ENCODE results near the gene NKAPL. TPM values are rescaled to one million over a fixed set of nuclear protein-coding genes. Genes with fewer than 3 reads are reported as not detected.
"Not testable (repeated sequence)": the region's sequence is repeated elsewhere in the genome, so short reads cannot be mapped to it uniquely, and the experiment has no call there.

Gene NKAPL
- total RNA-seq, 1 experiment from 2014 or later: not detected

DNA sequence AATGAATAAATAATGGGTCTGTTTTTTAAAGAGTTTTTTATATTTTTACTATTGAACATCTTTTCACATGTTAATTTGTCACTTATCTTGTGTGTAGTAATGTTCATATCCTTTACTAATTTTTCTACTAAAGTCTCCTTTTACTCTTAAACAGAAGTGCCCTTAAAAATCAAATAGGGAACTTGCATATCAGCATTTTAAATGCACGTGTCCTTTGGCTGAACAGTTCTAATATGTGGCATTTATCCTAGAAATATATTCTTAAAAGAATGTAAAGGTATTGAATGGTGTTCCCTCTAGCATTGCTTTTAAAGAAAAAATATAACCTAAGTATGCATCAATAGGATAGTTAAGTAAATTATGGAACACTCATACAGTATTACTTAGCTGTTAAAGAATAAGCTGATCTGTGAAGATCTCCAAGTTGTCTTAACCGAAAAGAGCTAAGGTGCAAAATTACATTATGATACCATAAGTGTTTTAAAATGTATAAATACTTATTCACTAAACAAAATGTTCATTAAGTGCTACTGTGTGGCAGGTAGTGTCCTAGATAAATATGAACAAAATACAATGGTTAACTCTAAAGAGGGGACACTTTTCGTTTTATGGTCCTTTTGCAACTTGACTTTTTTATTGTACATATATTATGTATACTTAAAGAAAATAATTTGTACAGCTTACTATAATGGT is 21.6 kb downstream of the NKAPL start:
- no peak for DNase-seq (ENCODE audit: low read depth)
- in situ Hi-C loops (cut with HindIII; ENCODE audit: low pct_unique_long_range_greater_than_20kb, low sequenced_read_pairs): no loop called here

DNA sequence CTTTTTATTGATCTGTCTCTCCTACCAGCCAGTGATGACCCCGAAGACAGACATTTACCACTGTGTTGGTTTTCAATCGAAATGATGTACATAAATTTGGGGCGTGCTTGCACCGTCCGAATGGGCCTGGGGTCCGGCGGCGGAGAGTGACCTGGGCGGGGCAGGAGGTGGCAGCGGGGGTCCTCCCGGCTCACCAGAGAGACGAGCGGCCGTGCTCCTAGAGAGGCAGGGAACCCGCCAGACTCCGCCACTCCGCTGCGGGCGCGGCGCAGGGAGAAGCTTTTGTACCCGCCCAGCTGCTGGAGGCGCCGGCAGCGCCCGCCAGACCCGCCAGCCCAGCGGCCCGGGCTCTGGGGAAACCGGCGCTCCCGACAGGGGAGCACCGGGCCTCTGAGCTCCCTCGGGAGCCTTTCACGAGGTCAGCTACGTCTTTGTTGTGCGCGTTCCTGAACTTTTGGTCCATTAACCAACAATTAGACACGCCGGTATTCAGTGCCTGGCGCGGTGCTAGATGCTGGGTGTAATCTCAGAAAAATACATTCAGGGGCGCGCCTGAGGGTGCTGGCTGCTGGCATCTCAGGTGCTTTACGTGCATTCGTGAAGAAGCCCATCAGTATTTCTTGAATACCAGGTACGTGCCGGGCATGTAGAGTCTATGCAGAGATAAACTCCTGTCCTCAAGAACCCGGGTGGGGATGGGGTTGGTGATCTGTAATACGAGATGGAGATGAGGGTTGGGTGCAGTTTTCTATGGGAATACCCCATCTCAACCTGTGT is 22.4 kb downstream of the NKAPL start, which contains the start of gene PGBD1:
Gene PGBD1 (plus strand): TSS at position 285 of the 777 bp plus-strand sequence. CDS start 2,242 bp downstream, outside the sequence.
- DNase-seq (ENCODE audit: low read depth): no peak

DNA sequence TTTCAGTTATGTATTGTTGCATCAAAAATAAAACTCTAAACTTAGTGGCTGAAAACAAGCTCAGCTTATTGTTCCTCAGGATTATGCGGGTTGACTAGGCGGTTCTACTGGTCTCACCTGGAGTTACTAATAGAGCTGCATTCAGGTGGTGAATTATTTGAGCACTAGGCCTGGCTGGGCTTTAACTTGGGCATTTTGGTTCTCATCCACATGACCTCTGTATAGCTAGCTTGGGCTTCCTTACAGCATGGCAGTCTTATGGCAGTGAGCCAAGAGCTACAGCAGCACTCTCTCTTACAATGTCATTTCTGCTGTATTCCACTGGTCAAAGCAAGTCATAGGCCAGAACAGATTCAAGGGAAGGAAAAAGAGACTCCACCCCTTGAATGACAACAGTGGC is 23.8 kb downstream of the NKAPL start:
- no peak for DNase-seq (ENCODE audit: low read depth)
- in situ Hi-C loops (cut with HindIII; ENCODE audit: low pct_unique_long_range_greater_than_20kb, low sequenced_read_pairs): no loop called here

More for the DNA sequence above, 22.4 kb downstream of the NKAPL start, which contains the start of gene PGBD1:
- in situ Hi-C loops (cut with HindIII; ENCODE audit: low pct_unique_long_range_greater_than_20kb, low sequenced_read_pairs): no loop called here

DNA sequence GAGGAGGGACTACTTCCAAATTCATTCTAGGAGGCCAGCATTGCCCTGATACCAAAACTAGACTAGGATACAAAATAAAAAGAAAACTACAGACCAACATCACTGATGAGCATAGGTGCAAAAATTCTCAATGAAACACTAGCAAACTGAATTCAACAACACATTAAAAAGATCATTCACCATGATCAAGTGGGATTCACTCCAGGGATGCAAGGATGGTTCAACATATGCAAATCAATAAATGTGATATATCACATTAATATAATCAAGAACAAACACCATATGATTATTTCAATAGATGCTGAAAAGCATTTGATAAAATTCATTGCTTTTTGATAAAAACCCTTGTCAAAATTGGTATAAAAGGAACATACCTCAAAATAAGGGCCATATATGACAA is 32.5 kb downstream of the NKAPL start:
- in situ Hi-C loops (cut with HindIII; ENCODE audit: low pct_unique_long_range_greater_than_20kb, low sequenced_read_pairs): no loop called here
- DNase-seq (ENCODE audit: low read depth): no peak

DNA sequence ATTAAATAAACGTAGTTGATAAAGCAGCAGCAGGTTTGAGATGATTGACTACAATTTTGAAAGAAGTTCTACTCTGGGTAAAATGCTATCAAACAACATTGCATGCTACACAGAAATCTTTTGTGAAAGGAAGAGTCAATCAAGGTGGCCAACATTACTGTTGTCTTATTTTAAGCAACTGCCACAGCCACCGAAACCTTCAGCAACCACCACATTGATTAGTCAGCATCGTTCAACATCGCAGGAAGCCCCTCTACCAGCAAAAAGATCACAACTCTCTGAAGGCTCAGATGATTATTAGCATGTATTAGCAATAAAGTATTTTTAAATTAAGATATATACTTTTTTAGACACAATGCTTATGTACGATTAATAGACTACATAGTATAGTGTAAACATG is 36.2 kb downstream of the NKAPL start:
- no peak for DNase-seq (ENCODE audit: low read depth)
- in situ Hi-C loops (cut with HindIII; ENCODE audit: low pct_unique_long_range_greater_than_20kb, low sequenced_read_pairs): no loop called here

DNA sequence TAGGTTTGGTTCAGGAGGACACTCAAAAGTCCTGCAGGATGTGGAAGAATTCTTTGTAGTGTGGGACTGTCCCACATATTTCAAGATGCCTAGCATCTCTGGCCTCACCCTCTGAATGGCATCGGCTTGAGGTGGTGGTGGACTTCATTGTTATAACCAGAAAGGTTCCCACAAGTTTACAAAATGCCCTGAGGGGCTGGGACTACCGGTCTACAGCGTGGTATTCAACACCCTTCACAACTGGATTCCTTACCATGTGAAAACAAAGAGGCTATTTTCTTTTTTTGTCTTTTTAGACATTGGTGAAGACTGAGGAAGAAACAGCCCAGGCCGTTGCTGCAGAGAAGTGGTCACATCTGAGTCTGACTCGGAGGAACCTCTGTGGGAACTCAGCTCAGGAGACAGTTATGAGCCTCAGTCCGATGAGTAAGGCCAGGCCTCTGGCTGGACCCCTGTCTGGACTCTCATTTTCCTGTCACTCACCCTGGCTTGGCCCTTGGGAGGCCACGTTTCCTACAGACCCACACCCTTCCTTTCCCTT is 37.5 kb downstream of the NKAPL start:
- DNase-seq (ENCODE audit: low read depth): no peak
- in situ Hi-C loops (cut with HindIII; ENCODE audit: low pct_unique_long_range_greater_than_20kb, low sequenced_read_pairs): no loop called here

DNA sequence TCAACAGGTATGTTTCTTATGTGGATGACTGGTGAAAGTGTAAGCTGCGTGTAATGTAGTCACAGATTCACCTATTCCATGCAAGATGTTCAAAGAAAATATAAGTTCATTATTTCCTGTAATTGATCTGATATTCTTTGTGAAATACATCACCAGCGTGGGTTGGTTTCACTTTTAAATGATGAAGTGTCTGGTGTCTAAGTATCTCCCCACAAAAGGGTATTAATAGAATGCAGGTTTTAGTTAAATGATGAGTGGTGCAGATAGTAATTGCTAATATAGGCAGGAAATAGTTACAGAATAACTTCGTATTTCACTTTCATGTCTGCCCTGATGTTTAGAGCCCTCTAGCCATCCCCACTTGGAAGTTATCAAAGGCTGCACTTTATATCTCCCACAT is 44.5 kb downstream of the NKAPL start:
- DNase-seq (ENCODE audit: low read depth): no peak
- in situ Hi-C loops (cut with HindIII; ENCODE audit: low pct_unique_long_range_greater_than_20kb, low sequenced_read_pairs): no loop called here

DNA sequence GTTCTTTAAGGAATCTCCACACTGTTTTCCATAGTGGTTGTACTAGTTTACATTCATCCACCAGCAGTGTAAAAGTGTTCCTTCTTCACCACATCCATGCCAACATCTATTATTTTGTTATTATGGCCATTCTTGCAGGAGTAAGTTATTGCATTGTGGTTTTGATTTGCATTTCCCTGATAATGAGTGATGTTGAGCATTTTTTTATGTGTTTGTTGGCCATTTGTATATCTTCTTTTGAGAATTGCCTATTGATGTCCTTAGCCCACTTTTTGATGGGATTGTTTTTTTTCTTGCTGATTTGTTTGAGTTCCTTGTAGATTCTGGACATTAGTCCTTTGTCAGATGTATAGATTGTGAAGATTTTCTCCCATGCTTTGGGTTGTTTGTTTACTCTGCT is 47.3 kb downstream of the NKAPL start:
- in situ Hi-C loops (cut with HindIII; ENCODE audit: low pct_unique_long_range_greater_than_20kb, low sequenced_read_pairs): not testable (repeated sequence)

More for the DNA sequence above, 47.3 kb downstream of the NKAPL start:
- DNase-seq (ENCODE audit: low read depth): not testable (repeated sequence)

Other genes with a start within 250 kb of the NKAPL start
- gene ZNF165, start 178.7 kb upstream of the NKAPL start, total RNA-seq (2014; rRNA removed; shearing (Covaris generic); ENCODE audit: low replicate concordance): 2.1 and 2.4 TPM in 2 replicates
- gene ZSCAN16, start 134.7 kb upstream of the NKAPL start, total RNA-seq (2014; rRNA removed; shearing (Covaris generic); ENCODE audit: low replicate concordance): 0.88 and 4.8 TPM in 2 replicates
- gene ZKSCAN8, start 117.4 kb upstream of the NKAPL start, total RNA-seq (2014; rRNA removed; shearing (Covaris generic); ENCODE audit: low replicate concordance): 6.9 TPM in 2 replicates
- gene ZSCAN9, start 34.0 kb upstream of the NKAPL start, total RNA-seq (2014; rRNA removed; shearing (Covaris generic); ENCODE audit: low replicate concordance): 11.3 and 17.1 TPM in 2 replicates
- gene ZKSCAN4, start 7.0 kb upstream of the NKAPL start, total RNA-seq (2014; rRNA removed; shearing (Covaris generic); ENCODE audit: low replicate concordance): 6.6 and 16.9 TPM in 2 replicates
- gene ZSCAN26, start 7.8 kb downstream of the NKAPL start, total RNA-seq (2014; rRNA removed; shearing (Covaris generic); ENCODE audit: low replicate concordance): 20.0 and 29.9 TPM in 2 replicates
- 0.52 TPM in 1 of 2 replicates, not detected in the other for gene PGBD1, start 22.3 kb downstream of the NKAPL start, total RNA-seq (2014; rRNA removed; shearing (Covaris generic); ENCODE audit: low replicate concordance)
- 97.8 and 235 TPM in 2 replicates for gene ZSCAN31, start 76.9 kb downstream of the NKAPL start, total RNA-seq (2014; rRNA removed; shearing (Covaris generic); ENCODE audit: low replicate concordance)
- 5.9 and 6.2 TPM in 2 replicates for gene ZKSCAN3, start 90.7 kb downstream of the NKAPL start, total RNA-seq (2014; rRNA removed; shearing (Covaris generic); ENCODE audit: low replicate concordance)
- 6.9 and 7.3 TPM in 2 replicates for gene ZSCAN12, start 140.4 kb downstream of the NKAPL start, total RNA-seq (2014; rRNA removed; shearing (Covaris generic); ENCODE audit: low replicate concordance)
- 1.2 and 13.7 TPM in 2 replicates for gene ZSCAN23, start 184.2 kb downstream of the NKAPL start, total RNA-seq (2014; rRNA removed; shearing (Covaris generic); ENCODE audit: low replicate concordance)

All from Caki2 (cell line).